ENCODE results near the gene MT1M. TPM values are rescaled to one million over a fixed set of nuclear protein-coding genes. Genes with fewer than 3 reads are reported as not detected.

Gene MT1M
- polyA plus RNA-seq, 1 donor (not counting 4 experiments of a cell fraction or from before 2014, with no cell fraction given): 0.20 TPM

- FAIRE-seq (no peak), DNase-seq (ENCODE audit: low read depth, low spot score) (no peak)
- H3K27me3 ChIP-seq (ENCODE audit: control insufficient read depth, extremely low read depth, insufficient read depth, low read length): peaks cover 60% of the 10 kb centered on the region
- no peak overlapping the region for H3K4me2 ChIP-seq (ENCODE audit: control insufficient read depth, extremely low read depth, insufficient read depth, low read depth, low read length)
- no peak overlapping the region for H3K27ac ChIP-seq (ENCODE audit: control insufficient read depth, insufficient read depth, low read length)
- H3K4me3 ChIP-seq (ENCODE audit: control insufficient read depth in 2 of 3, extremely low read depth in 1 of 3, insufficient read depth in 2 of 3, low read depth in 1 of 3, low read length in 3 of 3): no peak overlapping the region
- dilution Hi-C loops (cut with MboI; ENCODE audit: extremely low pct_ligation_motif_present, low sequenced_read_pairs): no loop called here
- no peaks in the 10 kb centered on the region for H3K9me1 ChIP-seq (ENCODE audit: control insufficient read depth, extremely low read depth, insufficient read depth, low read length)
- peaks cover 4% of the 10 kb centered on the region for H3K4me1 ChIP-seq (ENCODE audit: control insufficient read depth, extremely low read depth, insufficient read depth, low read length)
- H3K36me3 ChIP-seq (ENCODE audit: control insufficient read depth in 2 of 2, extremely low read depth in 1 of 2, insufficient read depth in 2 of 2, low read length in 2 of 2): no peaks in the 10 kb centered on the region
- no peaks in the 10 kb centered on the region for H3K9me3 ChIP-seq (ENCODE audit: control insufficient read depth, low read depth, low read length)
- H4K20me1 ChIP-seq (ENCODE audit: control insufficient read depth, extremely low read depth, insufficient read depth, low read length): no peaks in the 10 kb centered on the region
- no peak for TF ChIP-seq EZH2 (IDR thresholded peaks at IDR 0.05; ENCODE audit: low read length)
- TF ChIP-seq, protein P1, sequence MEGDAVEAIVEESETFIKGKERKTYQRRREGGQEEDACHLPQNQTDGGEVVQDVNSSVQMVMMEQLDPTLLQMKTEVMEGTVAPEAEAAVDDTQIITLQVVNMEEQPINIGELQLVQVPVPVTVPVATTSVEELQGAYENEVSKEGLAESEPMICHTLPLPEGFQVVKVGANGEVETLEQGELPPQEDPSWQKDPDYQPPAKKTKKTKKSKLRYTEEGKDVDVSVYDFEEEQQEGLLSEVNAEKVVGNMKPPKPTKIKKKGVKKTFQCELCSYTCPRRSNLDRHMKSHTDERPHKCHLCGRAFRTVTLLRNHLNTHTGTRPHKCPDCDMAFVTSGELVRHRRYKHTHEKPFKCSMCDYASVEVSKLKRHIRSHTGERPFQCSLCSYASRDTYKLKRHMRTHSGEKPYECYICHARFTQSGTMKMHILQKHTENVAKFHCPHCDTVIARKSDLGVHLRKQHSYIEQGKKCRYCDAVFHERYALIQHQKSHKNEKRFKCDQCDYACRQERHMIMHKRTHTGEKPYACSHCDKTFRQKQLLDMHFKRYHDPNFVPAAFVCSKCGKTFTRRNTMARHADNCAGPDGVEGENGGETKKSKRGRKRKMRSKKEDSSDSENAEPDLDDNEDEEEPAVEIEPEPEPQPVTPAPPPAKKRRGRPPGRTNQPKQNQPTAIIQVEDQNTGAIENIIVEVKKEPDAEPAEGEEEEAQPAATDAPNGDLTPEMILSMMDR (optimal IDR thresholded peaks at IDR 0.05 in 1 of 3, IDR thresholded peaks at IDR 0.05 in 1 of 3, conservative IDR thresholded peaks at IDR 0.05 in 1 of 3; ENCODE audit: extremely low read depth in 1 of 3, insufficient read depth in 2 of 3, low read length in 3 of 3): no peak
- no peak overlapping the region for H3K9ac ChIP-seq (ENCODE audit: control insufficient read depth, extremely low read depth, insufficient read depth, low read length)
- no peaks in the 10 kb centered on the region for H3K79me2 ChIP-seq (ENCODE audit: control insufficient read depth, insufficient read depth, low read length)
- no peak overlapping the region for H2AFZ ChIP-seq (ENCODE audit: control insufficient read depth, low read length)
Observed at GRCh38 chr16:56635441-56635967, 3.0 kb downstream of the MT1M start.

DNA sequence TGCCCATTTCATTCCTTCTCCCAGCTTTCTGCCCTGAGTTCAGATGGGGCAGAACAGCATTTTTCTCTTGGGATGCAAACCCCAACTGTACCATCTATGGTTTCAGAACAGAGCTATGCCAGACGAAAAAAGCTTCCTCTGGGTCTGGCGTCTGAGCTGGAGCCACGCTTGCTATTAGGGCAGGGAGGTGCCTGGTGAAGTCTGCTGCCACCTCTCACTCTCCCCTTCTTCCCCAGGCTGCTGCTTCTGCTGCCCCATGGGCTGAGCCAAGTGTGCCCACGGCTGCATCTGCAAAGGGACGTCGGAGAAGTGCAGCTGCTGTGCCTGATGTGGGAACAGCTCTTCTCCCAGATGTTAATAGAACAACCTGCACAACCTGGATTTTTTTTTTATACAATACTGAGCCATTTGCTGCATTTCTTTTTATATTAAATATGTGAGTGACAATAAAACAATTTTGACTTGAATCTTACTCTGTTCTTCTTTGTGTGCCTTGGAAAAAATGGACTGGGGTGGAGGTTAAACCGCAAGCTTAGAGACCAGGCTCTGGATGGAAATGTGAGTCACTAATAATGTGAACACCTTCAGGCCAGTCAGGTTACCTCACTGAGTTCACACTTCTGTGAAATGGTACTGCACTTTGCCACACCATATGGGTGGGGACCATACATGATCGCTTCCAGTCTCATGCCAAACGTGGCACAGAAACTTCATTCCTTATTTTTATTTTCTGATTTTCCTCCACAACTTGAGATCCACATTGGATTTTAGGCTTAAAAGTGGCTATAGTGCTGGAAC lies 4.4 kb downstream of the MT1M start:
- Histone ChIP-seq H3K9me1 (ENCODE audit: control insufficient read depth, extremely low read depth, insufficient read depth, low read length) (no peaks in the 10 kb centered on the region), H3K4me2 (ENCODE audit: control insufficient read depth, extremely low read depth, insufficient read depth, low read depth, low read length) (no peak overlapping the region), H3K79me2 (ENCODE audit: control insufficient read depth, insufficient read depth, low read length) (no peaks in the 10 kb centered on the region), H3K9ac (ENCODE audit: control insufficient read depth, extremely low read depth, insufficient read depth, low read length) (no peak overlapping the region), H3K4me3 (ENCODE audit: control insufficient read depth in 2 of 3, extremely low read depth in 1 of 3, insufficient read depth in 2 of 3, low read depth in 1 of 3, low read length in 3 of 3) (no peak overlapping the region), H3K27ac (ENCODE audit: control insufficient read depth, insufficient read depth, low read length) (no peak overlapping the region), H4K20me1 (ENCODE audit: control insufficient read depth, extremely low read depth, insufficient read depth, low read length) (no peaks in the 10 kb centered on the region), H2AFZ (ENCODE audit: control insufficient read depth, low read length) (no peak overlapping the region), H3K36me3 (ENCODE audit: control insufficient read depth in 2 of 2, extremely low read depth in 1 of 2, insufficient read depth in 2 of 2, low read length in 2 of 2) (no peaks in the 10 kb centered on the region), H3K27me3 (ENCODE audit: control insufficient read depth, extremely low read depth, insufficient read depth, low read length) (peaks cover 59% of the 10 kb centered on the region), H3K9me3 (ENCODE audit: control insufficient read depth, low read depth, low read length) (no peaks in the 10 kb centered on the region), H3K4me1 (ENCODE audit: control insufficient read depth, extremely low read depth, insufficient read depth, low read length) (peaks cover 4% of the 10 kb centered on the region)
- FAIRE-seq (no peak), DNase-seq (ENCODE audit: low read depth, low spot score) (no peak)
- TF ChIP-seq, protein P1 (optimal IDR thresholded peaks at IDR 0.05 in 1 of 3, IDR thresholded peaks at IDR 0.05 in 1 of 3, conservative IDR thresholded peaks at IDR 0.05 in 1 of 3; ENCODE audit: extremely low read depth in 1 of 3, insufficient read depth in 2 of 3, low read length in 3 of 3): no peak
- TF ChIP-seq EZH2 (IDR thresholded peaks at IDR 0.05; ENCODE audit: low read length): no peak
- dilution Hi-C loops (cut with MboI; ENCODE audit: extremely low pct_ligation_motif_present, low sequenced_read_pairs): no loop called here
